ENCODE data around the gene CPNE7.
A peak's percentile ranks its signal among the peaks of the same experiment; 100 is the strongest.

The CPNE7 gene

GRCh38 chr16:89561884-89562599 is 13.5 kb upstream of the CPNE7 start:
- Mint-ChIP-seq H3K4me3 (peak overlapping the region; percentile 87), H3K36me3 (ENCODE audit: low read depth) (peaks cover 31% of the 10 kb centered on the region), H3K27ac (peak overlapping the region; percentile 96), H3K27me3 (ENCODE audit: low read depth, poor library complexity) (peaks cover 5% of the 10 kb centered on the region), H3K4me1 (peaks cover 61% of the 10 kb centered on the region), H3K9me3 (no peaks in the 10 kb centered on the region)
- TF ChIP-seq CTCF (IDR thresholded peaks at IDR 0.05), result no peak
- no peak for DNase-seq

- peaks cover 59% of the 10 kb centered on the region for H3K4me1 Mint-ChIP-seq
Measured at GRCh38 chr16:89562939-89563338, 12.6 kb upstream of the CPNE7 start.

GRCh38 chr16:89563639-89564392 is 11.7 kb upstream of the CPNE7 start:
- H3K36me3 Mint-ChIP-seq (ENCODE audit: low read depth), result peaks cover 24% of the 10 kb centered on the region
- peak overlapping the region; percentile 56 for H3K4me3 Mint-ChIP-seq
- H3K27me3 Mint-ChIP-seq (ENCODE audit: low read depth, poor library complexity), result peaks cover 5% of the 10 kb centered on the region
- no peak for DNase-seq
- TF ChIP-seq CTCF (IDR thresholded peaks at IDR 0.05), result no peak
- peaks cover 59% of the 10 kb centered on the region for H3K4me1 Mint-ChIP-seq
- H3K9me3 Mint-ChIP-seq, result no peaks in the 10 kb centered on the region
- peak overlapping the region; percentile 79 for H3K27ac Mint-ChIP-seq

More at GRCh38 chr16:89562939-89563338, 12.6 kb upstream of the CPNE7 start:
- H3K9me3 Mint-ChIP-seq, result no peaks in the 10 kb centered on the region
- peaks cover 5% of the 10 kb centered on the region for H3K27me3 Mint-ChIP-seq (ENCODE audit: low read depth, poor library complexity)
- TF ChIP-seq CTCF (IDR thresholded peaks at IDR 0.05), result no peak
- H3K4me3 Mint-ChIP-seq, result peak overlapping the region; percentile 87
- DNase-seq, result no peak
- H3K27ac Mint-ChIP-seq, result peak overlapping the region; percentile 96
- peaks cover 24% of the 10 kb centered on the region for H3K36me3 Mint-ChIP-seq (ENCODE audit: low read depth)

- no peak for DNase-seq
- peaks cover 55% of the 10 kb centered on the region for H3K4me1 Mint-ChIP-seq
- no peak for TF ChIP-seq CTCF (IDR thresholded peaks at IDR 0.05)
- H3K4me3 Mint-ChIP-seq, result peak overlapping the region; percentile 56
- H3K27me3 Mint-ChIP-seq (ENCODE audit: low read depth, poor library complexity), result peaks cover 8% of the 10 kb centered on the region
- no peaks in the 10 kb centered on the region for H3K9me3 Mint-ChIP-seq
- peak overlapping the region; percentile 93 for H3K27ac Mint-ChIP-seq
- peaks cover 24% of the 10 kb centered on the region for H3K36me3 Mint-ChIP-seq (ENCODE audit: low read depth)
Measured at GRCh38 chr16:89564476-89565255, 10.9 kb upstream of the CPNE7 start.

GRCh38 chr16:89565256-89565505 is 10.4 kb upstream of the CPNE7 start:
- H3K27ac Mint-ChIP-seq, result peak overlapping the region; percentile 93
- H3K36me3 Mint-ChIP-seq (ENCODE audit: low read depth), result peaks cover 24% of the 10 kb centered on the region
- H3K9me3 Mint-ChIP-seq, result no peaks in the 10 kb centered on the region
- peaks cover 52% of the 10 kb centered on the region for H3K4me1 Mint-ChIP-seq
- no peak for DNase-seq
- H3K27me3 Mint-ChIP-seq (ENCODE audit: low read depth, poor library complexity), result peaks cover 8% of the 10 kb centered on the region
- peak overlapping the region; percentile 36 for H3K4me3 Mint-ChIP-seq
- no peak for TF ChIP-seq CTCF (IDR thresholded peaks at IDR 0.05)
